K562 (cell line): ENCODE results near the gene ALOX5. TPM values are rescaled to one million over a fixed set of nuclear protein-coding genes. Genes with fewer than 3 reads are reported as not detected.

Source experiments
- ADNP ChIP-seq: fragments of 200-800 bp; sonication (Bioruptor generic); IDR thresholded peaks from 2 replicates; pipeline ENCODE4 v1.6.1; 2016; ENCODE audit warnings: missing genetic modification characterization, missing compliant biosample characterization
- HDAC1 ChIP-seq, 2 experiments: fragments of 450-650 bp; IDR thresholded peaks; 2 replicates each; pipeline ENCODE4 v1.6.1; 2016 to 2017; ENCODE audit warnings: inconsistent platforms in 1 of 2, mild to moderate bottlenecking in 1 of 2, moderate library complexity in 1 of 2
- ILK ChIP-seq: fragments of 450-650 bp; IDR thresholded peaks from 2 replicates; pipeline ENCODE4 v1.6.1; 2016; ENCODE audit warnings: missing genetic modification characterization, low read depth, mild to moderate bottlenecking, missing compliant biosample characterization, moderate library complexity, borderline replicate concordance
- KDM4B ChIP-seq, 2 experiments: fragments of 450-650 bp in 1 of 2; sonication (generic) in 1 of 2; IDR thresholded peaks; 2 replicates each; pipeline ENCODE4 v1.6.1; 2016 to 2017; ENCODE audit warnings: borderline replicate concordance in 2 of 2, antibody characterized with exemption in 1 of 2, low read depth in 1 of 2, mild to moderate bottlenecking in 1 of 2
- MED1 ChIP-seq: sonication (generic); formaldehyde crosslinking; IDR thresholded peaks from 2 replicates; pipeline ENCODE4 v1.8.1; 2023; ENCODE audit warnings: missing genetic modification reagents, borderline replicate concordance
- NBN ChIP-seq: fragments of 450-650 bp; IDR thresholded peaks from 2 replicates; pipeline ENCODE4 v1.6.1; 2016; ENCODE audit warnings: low read depth, mild to moderate bottlenecking
- PHTF2 ChIP-seq: fragments of 250-450 bp; sonication (Bioruptor Pico); IDR thresholded peaks from 2 replicates; pipeline ENCODE4 v1.5.0; 2021; ENCODE audit warnings: mild to moderate bottlenecking
- STAT5B ChIP-seq: fragments of 250-450 bp; sonication (Bioruptor Pico); IDR thresholded peaks from 2 replicates; pipeline ENCODE4 v1.8.0; 2021; ENCODE audit warnings: mild to moderate bottlenecking, inconsistent platforms
- ZC3H11A ChIP-seq: IDR thresholded peaks from 2 replicates; pipeline ENCODE4 v1.6.1; 2012; ENCODE audit warnings: low read depth, low read length, improper control_type of control experiment
- ZNF175 ChIP-seq: fragments of 200-800 bp; sonication (Bioruptor generic); IDR thresholded peaks from 2 replicates; pipeline ENCODE4 v1.6.1; 2016; ENCODE audit warnings: low read depth, mild to moderate bottlenecking, missing genetic modification characterization, missing compliant biosample characterization
- ZNF436 ChIP-seq: fragments of 250-450, 450-650 bp; sonication (Bioruptor Pico); formaldehyde crosslinking; IDR thresholded peaks from 2 replicates; pipeline ENCODE4 v1.7.0; 2020; ENCODE audit warnings: mild to moderate bottlenecking
- ZNF589 ChIP-seq: fragments of 200-800 bp; sonication (Bioruptor generic); IDR thresholded peaks from 2 replicates; pipeline ENCODE4 v1.6.1; 2016; ENCODE audit warnings: low read depth, missing genetic modification characterization, missing compliant biosample characterization
- ZNF699 ChIP-seq: fragments of 250-450 bp; sonication (Bioruptor Pico); IDR thresholded peaks from 2 replicates; pipeline ENCODE4 v1.8.0; 2021; ENCODE audit warnings: mild to moderate bottlenecking, moderate library complexity; ENCODE audit not compliant: insufficient replicate concordance
- polyA plus RNA-seq, 8 experiments: library from polyadenylated mRNA; depleted of rRNA in 4 of 8; stranded (reverse) in 5 of 8; unstranded in 3 of 8; fragments of >200 nt; fragmentation: Nextera tagmentation in 2 of 8; fragmentation: Illumina TruSeq in 1 of 8; extraction: Ambion mirVana in 2 of 8; extraction: Trizol in 1 of 8; gene quantifications; 2 replicates each; pipeline versions ENCODE4 v1.2.1 to v1.2.3, GENCODE V29; 2011 to 2014; ENCODE audit warnings: inconsistent platforms in 1 of 8, missing spikeins in 1 of 8
- total RNA-seq, 7 experiments: library from RNA; depleted of rRNA in 6 of 7; stranded (reverse); fragments of >200 nt in 6 of 7; fragmentation: Illumina TruSeq in 2 of 7; extraction: Trizol in 2 of 7; gene quantifications; 2 replicates each; pipeline versions ENCODE4 v1.2.1 to v1.2.3, GENCODE V29; 2011 to 2021; ENCODE audit warnings: low replicate concordance in 1 of 7
- TF ChIP-seq, protein P1 (sequence below): fragments of 200-800 bp; sonication (Bioruptor generic); IDR thresholded peaks from 2 replicates; pipeline ENCODE4 v1.6.1; 2017; ENCODE audit warnings: missing genetic modification characterization, missing compliant biosample characterization
- TF ChIP-seq, protein P2 (sequence below): fragments of 150-350 bp; conservative IDR thresholded peaks from 2 replicates; pipeline ENCODE4 v1.6.1; 2014; ENCODE audit warnings: low read length
- TF ChIP-seq, protein P3 (sequence below), 3 experiments: fragments of 200-800 bp in 1 of 3; fragments of 250-450 bp in 1 of 3; fragments of 450-650 bp in 1 of 3; sonication (Bioruptor Pico) in 1 of 3; sonication (Bioruptor generic) in 1 of 3; formaldehyde crosslinking in 1 of 3; IDR thresholded peaks; 2 replicates each; pipeline versions ENCODE4 v1.6.1 to v1.8.0; 2016 to 2022; ENCODE audit warnings: mild to moderate bottlenecking in 2 of 3, missing genetic modification characterization in 2 of 3, missing compliant biosample characterization in 1 of 3, moderate library complexity in 1 of 3
- TF ChIP-seq, protein P4 (sequence below): fragments of 250-450 bp; sonication (Bioruptor Pico); IDR thresholded peaks from 2 replicates; pipeline ENCODE4 v1.5.0; 2021

The ALOX5 gene
- total and polyA plus RNA-seq, 9 of the 15 experiments (the other 6 are each of a cell fraction or from before 2014, with no cell fraction given): 0.10 to 2.4 (median 1.4) TPM

DNA sequence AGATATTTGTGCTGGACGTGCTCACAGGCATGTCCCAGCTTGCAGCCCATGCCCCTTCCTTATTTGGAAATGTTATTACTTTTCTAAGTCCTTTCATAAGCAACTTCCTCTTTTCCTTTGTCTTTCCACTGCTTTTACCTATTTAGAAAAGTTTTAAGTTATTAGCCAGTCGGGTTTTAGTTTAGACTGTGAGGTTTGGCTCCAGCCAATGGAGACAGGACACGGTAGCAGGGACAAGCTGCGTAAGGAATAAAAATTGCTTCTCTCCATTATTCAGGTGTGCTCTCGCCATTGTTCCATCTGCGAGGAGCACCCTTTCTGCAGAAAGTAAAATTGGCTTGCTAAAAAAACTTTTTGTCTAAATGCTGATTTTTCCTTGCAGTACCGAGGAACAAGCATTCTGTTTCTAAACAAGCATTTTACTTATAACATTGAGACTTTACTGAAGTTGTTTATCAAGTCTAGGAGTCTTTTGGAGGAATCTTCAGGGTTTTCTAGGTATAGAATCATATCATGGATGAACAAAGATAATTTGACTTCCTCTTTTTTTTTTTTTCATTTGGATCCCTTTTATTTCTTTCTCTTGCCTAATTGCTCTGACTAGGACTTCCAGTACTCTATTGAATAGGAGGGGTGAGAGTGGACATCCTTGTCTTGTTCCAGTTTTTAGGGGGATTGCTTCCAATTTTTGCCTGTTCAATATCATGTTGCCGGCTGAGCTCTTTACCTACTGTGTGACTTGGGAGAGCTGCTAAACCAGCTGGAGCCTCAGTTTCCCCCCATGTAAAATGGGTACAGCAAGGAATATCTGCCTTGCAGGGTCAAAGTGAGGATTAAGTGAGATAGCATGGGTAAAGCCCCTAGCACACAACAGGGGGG lies 63.8 kb downstream of the ALOX5 start (continued):
- TF ChIP-seq ADNP (peak; percentile 94), PHTF2 (CRISPR knock-in tag) (no peak), ZNF175 (no peak), HDAC1 (IDR thresholded peaks at IDR 0.05) (no peak), ZNF699 (CRISPR knock-in tag) (no peak), ILK (tag) (no peak), ZNF436 (no peak), MED1 (no peak), ZC3H11A (no peak), ZNF589 (CRISPR knock-in tag) (no peak; the same call in 1 of the 2 replicates), KDM4B (IDR thresholded peaks at IDR 0.05; ENCODE audit: borderline replicate concordance in 2 of 2, low read depth in 1 of 2) (no peak), STAT5B (CRISPR knock-in tag) (no peak), NBN (no peak)
- TF ChIP-seq, protein P1, sequence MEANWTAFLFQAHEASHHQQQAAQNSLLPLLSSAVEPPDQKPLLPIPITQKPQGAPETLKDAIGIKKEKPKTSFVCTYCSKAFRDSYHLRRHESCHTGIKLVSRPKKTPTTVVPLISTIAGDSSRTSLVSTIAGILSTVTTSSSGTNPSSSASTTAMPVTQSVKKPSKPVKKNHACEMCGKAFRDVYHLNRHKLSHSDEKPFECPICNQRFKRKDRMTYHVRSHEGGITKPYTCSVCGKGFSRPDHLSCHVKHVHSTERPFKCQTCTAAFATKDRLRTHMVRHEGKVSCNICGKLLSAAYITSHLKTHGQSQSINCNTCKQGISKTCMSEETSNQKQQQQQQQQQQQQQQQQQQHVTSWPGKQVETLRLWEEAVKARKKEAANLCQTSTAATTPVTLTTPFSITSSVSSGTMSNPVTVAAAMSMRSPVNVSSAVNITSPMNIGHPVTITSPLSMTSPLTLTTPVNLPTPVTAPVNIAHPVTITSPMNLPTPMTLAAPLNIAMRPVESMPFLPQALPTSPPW (CRISPR knock-in tag): no peak; the same call in 1 of the 2 replicates
- TF ChIP-seq, protein P2, sequence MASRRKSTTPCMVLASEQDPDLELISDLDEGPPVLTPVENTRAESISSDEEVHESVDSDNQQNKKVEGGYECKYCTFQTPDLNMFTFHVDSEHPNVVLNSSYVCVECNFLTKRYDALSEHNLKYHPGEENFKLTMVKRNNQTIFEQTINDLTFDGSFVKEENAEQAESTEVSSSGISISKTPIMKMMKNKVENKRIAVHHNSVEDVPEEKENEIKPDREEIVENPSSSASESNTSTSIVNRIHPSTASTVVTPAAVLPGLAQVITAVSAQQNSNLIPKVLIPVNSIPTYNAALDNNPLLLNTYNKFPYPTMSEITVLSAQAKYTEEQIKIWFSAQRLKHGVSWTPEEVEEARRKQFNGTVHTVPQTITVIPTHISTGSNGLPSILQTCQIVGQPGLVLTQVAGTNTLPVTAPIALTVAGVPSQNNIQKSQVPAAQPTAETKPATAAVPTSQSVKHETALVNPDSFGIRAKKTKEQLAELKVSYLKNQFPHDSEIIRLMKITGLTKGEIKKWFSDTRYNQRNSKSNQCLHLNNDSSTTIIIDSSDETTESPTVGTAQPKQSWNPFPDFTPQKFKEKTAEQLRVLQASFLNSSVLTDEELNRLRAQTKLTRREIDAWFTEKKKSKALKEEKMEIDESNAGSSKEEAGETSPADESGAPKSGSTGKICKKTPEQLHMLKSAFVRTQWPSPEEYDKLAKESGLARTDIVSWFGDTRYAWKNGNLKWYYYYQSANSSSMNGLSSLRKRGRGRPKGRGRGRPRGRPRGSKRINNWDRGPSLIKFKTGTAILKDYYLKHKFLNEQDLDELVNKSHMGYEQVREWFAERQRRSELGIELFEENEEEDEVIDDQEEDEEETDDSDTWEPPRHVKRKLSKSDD: no peak
- TF ChIP-seq, protein P3, sequence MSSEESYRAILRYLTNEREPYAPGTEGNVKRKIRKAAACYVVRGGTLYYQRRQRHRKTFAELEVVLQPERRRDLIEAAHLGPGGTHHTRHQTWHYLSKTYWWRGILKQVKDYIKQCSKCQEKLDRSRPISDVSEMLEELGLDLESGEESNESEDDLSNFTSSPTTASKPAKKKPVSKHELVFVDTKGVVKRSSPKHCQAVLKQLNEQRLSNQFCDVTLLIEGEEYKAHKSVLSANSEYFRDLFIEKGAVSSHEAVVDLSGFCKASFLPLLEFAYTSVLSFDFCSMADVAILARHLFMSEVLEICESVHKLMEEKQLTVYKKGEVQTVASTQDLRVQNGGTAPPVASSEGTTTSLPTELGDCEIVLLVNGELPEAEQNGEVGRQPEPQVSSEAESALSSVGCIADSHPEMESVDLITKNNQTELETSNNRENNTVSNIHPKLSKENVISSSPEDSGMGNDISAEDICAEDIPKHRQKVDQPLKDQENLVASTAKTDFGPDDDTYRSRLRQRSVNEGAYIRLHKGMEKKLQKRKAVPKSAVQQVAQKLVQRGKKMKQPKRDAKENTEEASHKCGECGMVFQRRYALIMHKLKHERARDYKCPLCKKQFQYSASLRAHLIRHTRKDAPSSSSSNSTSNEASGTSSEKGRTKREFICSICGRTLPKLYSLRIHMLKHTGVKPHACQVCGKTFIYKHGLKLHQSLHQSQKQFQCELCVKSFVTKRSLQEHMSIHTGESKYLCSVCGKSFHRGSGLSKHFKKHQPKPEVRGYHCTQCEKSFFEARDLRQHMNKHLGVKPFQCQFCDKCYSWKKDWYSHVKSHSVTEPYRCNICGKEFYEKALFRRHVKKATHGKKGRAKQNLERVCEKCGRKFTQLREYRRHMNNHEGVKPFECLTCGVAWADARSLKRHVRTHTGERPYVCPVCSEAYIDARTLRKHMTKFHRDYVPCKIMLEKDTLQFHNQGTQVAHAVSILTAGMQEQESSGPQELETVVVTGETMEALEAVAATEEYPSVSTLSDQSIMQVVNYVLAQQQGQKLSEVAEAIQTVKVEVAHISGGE (CRISPR knock-in tag; IDR thresholded peaks at IDR 0.05): no peak
- TF ChIP-seq, protein P4, sequence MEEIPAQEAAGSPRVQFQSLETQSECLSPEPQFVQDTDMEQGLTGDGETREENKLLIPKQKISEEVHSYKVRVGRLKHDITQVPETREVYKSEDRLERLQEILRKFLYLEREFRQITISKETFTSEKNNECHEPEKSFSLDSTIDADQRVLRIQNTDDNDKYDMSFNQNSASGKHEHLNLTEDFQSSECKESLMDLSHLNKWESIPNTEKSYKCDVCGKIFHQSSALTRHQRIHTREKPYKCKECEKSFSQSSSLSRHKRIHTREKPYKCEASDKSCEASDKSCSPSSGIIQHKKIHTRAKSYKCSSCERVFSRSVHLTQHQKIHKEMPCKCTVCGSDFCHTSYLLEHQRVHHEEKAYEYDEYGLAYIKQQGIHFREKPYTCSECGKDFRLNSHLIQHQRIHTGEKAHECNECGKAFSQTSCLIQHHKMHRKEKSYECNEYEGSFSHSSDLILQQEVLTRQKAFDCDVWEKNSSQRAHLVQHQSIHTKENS (CRISPR knock-in tag): no peak
